Mesenteric fat pad (tissue), 1 donor: ENCODE measurements around the gene NACAD. TPM values are rescaled to one million over a fixed set of nuclear protein-coding genes. Genes with fewer than 3 reads are reported as not detected.
A peak's percentile ranks its signal among the peaks of the same experiment; 100 is the strongest.

Experiments used
- DNase-seq: peaks from one replicate; pipeline ENCODE4 v3.0.0-alpha.2; 2020; ENCODE audit warnings: low spot score
- total RNA-seq: library from RNA; stranded (reverse); fragmentation: NEBNext Ultra II Directional; extraction: Animal tissue kit (Norgen Biotek cat#: 25700); gene quantifications from one replicate; pipeline ENCODE4 v1.2.1, GENCODE V29; 2021
- donor health status: DM: yes; HTN: yes; CAD: no.

Gene NACAD
- total RNA-seq, 1 donor from 2014 or later = 6.2 TPM

GRCh38 chr7:45092100-45092930 is 3.5 kb upstream of the NACAD start:
- DNase-seq = peak; percentile 18

GRCh38 chr7:45089341-45089891 is 647 bp upstream of the NACAD start:
- peak; percentile 86 for DNase-seq

GRCh38 chr7:45088146-45088701 is 545 bp downstream of the NACAD start:
- no peak for DNase-seq

GRCh38 chr7:45087301-45088145 is 1.2 kb downstream of the NACAD start:
- no peak for DNase-seq

- no peak for DNase-seq
Observed at GRCh38 chr7:45086331-45087065, 2.3 kb downstream of the NACAD start.

DNA sequence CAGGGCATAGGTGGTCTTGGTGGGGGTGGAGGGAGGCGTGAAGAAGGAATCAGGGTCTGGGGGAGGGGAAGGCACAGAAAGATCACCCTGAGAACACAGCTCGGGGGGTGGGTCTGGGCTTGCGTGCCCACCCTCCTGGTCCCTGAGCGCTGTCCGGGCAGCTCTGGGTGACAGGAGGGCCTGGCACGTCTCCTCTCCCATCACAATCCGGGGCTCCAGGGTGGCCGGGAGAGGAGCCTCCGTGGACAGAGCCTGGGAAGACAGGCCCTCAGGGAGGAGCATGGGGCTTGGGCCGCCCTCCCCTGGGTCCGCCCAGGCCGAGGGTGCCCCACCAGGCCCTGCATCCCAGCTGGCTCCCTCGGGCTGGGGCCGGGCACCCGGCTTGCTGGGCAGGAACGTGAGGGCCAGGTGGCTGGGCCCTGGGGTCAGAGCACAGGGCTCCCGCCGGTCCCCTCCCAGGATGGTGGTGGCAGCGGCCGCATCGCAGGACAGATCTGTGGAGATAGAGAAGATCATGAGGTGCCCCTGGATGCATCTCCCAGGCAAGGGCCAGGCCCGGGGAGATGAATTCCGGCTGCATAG is 3.1 kb downstream of the NACAD start:
- DNase-seq = no peak

DNA sequence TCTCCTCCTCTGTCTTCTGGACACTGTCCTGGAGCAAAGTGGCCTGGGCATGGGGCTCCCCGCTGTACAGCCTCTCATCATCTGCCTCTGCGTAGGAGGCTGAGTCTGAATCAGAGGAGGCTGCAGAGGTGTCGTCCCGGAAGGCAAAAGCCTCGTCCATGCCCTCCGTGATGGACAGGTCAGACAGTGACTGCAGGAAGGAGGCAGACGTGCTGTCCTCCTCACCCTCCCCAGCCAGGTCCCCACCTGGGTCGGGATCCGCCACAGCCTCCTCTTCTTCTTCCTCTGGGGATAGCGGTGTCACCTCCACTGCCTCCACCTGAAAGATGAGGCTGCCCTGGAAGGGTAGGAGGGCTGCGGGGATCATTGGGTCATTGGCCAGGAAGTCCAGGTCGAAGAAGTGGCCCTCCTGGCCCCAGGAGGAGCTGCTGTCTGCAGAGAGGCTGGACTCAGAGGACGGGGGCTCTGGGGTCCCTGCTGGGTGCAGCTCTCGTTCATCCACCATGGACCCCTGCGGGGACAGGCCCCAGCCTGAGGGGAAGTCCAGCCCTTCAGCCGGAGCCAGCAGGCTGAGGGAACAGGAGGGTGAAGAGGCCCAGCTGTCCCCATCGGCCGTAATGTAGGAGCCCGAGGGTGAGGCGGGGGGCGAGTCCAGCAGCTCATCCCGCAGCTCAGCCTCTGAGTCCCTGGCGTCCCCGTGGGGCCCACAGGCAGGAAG is 3.7 kb downstream of the NACAD start:
- DNase-seq = peak; percentile 69

DNA sequence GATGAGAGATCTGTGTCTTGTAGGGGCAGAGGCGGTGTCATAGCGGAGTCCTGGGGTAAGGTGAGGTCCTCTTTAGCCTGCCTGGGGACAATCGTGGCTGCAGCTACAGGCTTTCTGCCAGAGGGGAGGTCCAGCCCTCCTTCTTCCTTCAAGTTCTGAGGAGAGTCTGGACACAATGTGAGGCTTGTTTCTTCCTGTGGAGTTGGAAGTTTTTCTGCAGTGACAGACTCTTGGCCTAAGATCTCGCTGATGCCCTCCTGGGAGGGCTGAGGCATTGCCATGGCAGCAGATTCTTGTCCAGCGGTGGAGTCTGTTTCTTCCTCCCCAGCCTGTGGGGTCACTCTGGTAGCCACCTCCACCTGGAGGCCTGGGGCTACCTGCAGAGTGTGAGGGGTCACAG is 4.4 kb downstream of the NACAD start:
- DNase-seq = peak; percentile 43

- DNase-seq = no peak
Observed at GRCh38 chr7:45082831-45083331, 5.9 kb downstream of the NACAD start.

- peak; percentile 86 for DNase-seq
Observed at GRCh38 chr7:45082031-45082830, 6.5 kb downstream of the NACAD start.

GRCh38 chr7:45081670-45081974 is 7.1 kb downstream of the NACAD start:
- no peak for DNase-seq

- peak; percentile 69 for DNase-seq
Observed at GRCh38 chr7:45080958-45081669, 7.7 kb downstream of the NACAD start.

DNA sequence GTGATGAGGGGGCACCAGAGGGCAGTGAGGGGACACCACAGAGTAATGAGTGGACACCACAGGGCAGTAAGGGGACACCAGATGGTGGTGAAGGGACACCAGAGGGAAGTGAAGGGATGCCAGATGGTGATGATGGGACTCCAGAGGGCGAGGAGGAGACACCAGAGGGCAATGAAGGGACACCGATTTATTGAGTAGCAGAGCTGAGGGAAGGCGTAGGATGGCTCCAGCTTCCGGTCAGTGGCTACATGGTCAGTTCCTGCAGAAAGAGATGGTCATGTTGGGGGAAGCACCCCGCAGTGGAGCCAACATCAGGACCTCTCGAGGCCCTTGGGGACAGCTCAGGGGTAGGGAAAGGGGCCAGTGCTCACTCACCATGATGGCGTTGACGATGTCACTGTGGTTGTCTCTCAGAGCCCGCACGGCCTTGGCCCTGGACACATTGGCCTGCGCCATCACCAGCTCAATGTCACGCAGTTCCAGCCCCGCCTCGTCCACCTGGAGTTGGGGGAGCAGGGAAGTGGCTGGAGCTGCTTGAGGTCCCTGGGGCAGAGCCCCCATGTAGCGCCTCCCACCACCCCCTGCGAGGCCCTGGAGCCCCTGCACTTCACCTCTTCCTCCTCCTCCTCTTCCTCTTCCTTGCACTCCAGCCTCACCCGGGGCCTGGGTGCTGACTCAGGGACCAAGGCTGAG is 8.4 kb downstream of the NACAD start:
- DNase-seq = peak; percentile 85

- peak; percentile 53 for DNase-seq
Observed at GRCh38 chr7:45078125-45078681, 10.6 kb downstream of the NACAD start.

GRCh38 chr7:45077579-45077978 is 11.2 kb downstream of the NACAD start:
- DNase-seq = peak; percentile 53

DNA sequence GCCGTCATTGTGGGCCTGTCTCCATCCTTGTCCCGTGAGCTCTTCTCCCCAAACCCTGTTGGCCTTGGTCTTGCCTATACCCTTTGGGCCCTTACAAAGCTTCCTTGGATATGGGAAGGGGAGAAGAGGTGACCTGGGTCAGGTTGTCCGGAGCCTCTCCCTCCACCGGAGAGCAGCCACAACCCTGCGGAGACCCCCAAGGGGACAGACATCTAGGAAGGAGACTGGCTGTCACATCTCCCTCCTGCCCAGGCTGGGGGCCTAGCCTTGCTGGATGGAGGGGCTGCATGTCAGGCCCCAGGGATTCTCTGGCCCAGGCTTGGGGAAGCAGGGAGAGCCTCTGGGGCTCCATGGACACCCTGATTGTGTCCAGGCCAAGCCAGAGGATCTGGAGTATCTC is 11.8 kb downstream of the NACAD start:
- peak; percentile 87 for DNase-seq
